IMR-90 (cell line): Measurements from ENCODE around the gene HSPA12A. TPM values are rescaled to one million over a fixed set of nuclear protein-coding genes. Genes with fewer than 3 reads are reported as not detected.

Experiments
- ATAC-seq: fragments of 200-7000 bp; cut with Tn5 transposase; 2 replicates; pipeline ENCODE4 v1.9.1; 2020; ENCODE audit warnings: low read depth, mild to moderate bottlenecking, moderate library complexity
- BruUV-seq: library from RNA; stranded (reverse); fragments of 400-500 nt; replicated peaks from 2 replicates; lab custom pipeline; 2021; lab: Mats Ljungman, UMichigan
- CTCF ChIA-PET: fragments of 300-600 bp; formaldehyde crosslinking; extraction: SDS; loops from one replicate; lab custom pipeline; 2021; ENCODE audit warnings: antibody characterized with exemption; lab: Yijun Ruan, JAX
- POLR2A ChIA-PET: fragments of 300-600 bp; sonication (Branson Sonifier 250); formaldehyde crosslinking; loops from one replicate; lab custom pipeline; 2022; ENCODE audit warnings: antibody characterized with exemption; ENCODE audit not compliant: unreplicated experiment; lab: Charles Lee
- DNase-seq: peaks from one replicate; pipeline ENCODE4 v3.0.0; 2013
- H2AFZ ChIP-seq: replicated peaks from 2 replicates; pipeline ENCODE3; 2013; ENCODE audit warnings: low read length, mild to moderate bottlenecking; ENCODE audit not compliant: poor library complexity
- H2AK5ac ChIP-seq: 2 replicates; pipeline ENCODE4 v1.6.1; 2013; ENCODE audit warnings: low read depth, low read length, inconsistent platforms
- H2AK9ac ChIP-seq: replicated peaks from 2 replicates; pipeline ENCODE3; 2013; ENCODE audit warnings: mild to moderate bottlenecking, low read depth, low read length, moderate library complexity; ENCODE audit not compliant: poor library complexity
- H2BK120ac ChIP-seq: 2 replicates; pipeline ENCODE4 v1.6.1; 2013; ENCODE audit warnings: low read depth, low read length, inconsistent platforms
- H2BK15ac ChIP-seq: 3 replicates; pipeline ENCODE4 v1.6.1; 2013; ENCODE audit warnings: low read depth, low read length, inconsistent platforms
- H2BK20ac ChIP-seq: 2 replicates; pipeline ENCODE4 v1.6.1; 2013; ENCODE audit warnings: low read depth, mild to moderate bottlenecking, inconsistent platforms, low read length, moderate library complexity
- H2BK5ac ChIP-seq: 2 replicates; pipeline ENCODE4 v1.6.1; 2013; ENCODE audit warnings: mild to moderate bottlenecking, low read depth, low read length, inconsistent platforms; ENCODE audit not compliant: poor library complexity, severe bottlenecking
- H3K14ac ChIP-seq: replicated peaks from 2 replicates; pipeline ENCODE4 v1.6.1; 2013; ENCODE audit warnings: low read depth, low read length, inconsistent platforms
- H3K18ac ChIP-seq: 2 replicates; pipeline ENCODE4 v1.6.1; 2013; ENCODE audit warnings: low read depth, low read length, control low read depth
- H3K23ac ChIP-seq: 2 replicates; pipeline ENCODE4 v1.6.1; 2013; ENCODE audit warnings: low read depth, low read length, inconsistent platforms
- H3K27ac ChIP-seq: 2 replicates; pipeline ENCODE4 v1.5.1; 2013; ENCODE audit warnings: mild to moderate bottlenecking, control low read depth, low read length; ENCODE audit not compliant: insufficient read depth
- H3K27me3 ChIP-seq: 2 replicates; pipeline ENCODE4 v1.6.1; 2013; ENCODE audit warnings: low read length; ENCODE audit not compliant: control insufficient read depth, insufficient read depth
- H3K36me3 ChIP-seq: 2 replicates; pipeline ENCODE4 v1.6.1; 2013; ENCODE audit warnings: low read length, mixed read lengths; ENCODE audit not compliant: control insufficient read depth, insufficient read depth
- H3K4ac ChIP-seq: 2 replicates; pipeline ENCODE4 v1.6.1; 2013; ENCODE audit warnings: low read depth, low read length, inconsistent platforms
- H3K4me1 ChIP-seq: 2 replicates; pipeline ENCODE4 v1.6.1; 2013; ENCODE audit warnings: low read length, mixed read lengths; ENCODE audit not compliant: control insufficient read depth, insufficient read depth
- H3K4me2 ChIP-seq: 2 replicates; pipeline ENCODE4 v1.6.1; 2013; ENCODE audit warnings: low read depth, mild to moderate bottlenecking, control low read depth, low read length, moderate library complexity
- H3K4me3 ChIP-seq: 2 replicates; pipeline ENCODE4 v1.5.1; 2013; ENCODE audit warnings: low read depth, mild to moderate bottlenecking, control low read depth, low read length, moderate library complexity; ENCODE audit not compliant: insufficient read depth
- H3K56ac ChIP-seq: 2 replicates; pipeline ENCODE4 v1.6.1; 2013; ENCODE audit warnings: low read length, inconsistent platforms; ENCODE audit not compliant: insufficient read depth; ENCODE audit errors: extremely low read depth
- H3K79me1 ChIP-seq, 2 experiments: 2 replicates each; pipeline ENCODE4 v1.6.1; 2013; ENCODE audit warnings: low read length in 2 of 2, inconsistent platforms in 1 of 2, low read depth in 1 of 2
- H3K9ac ChIP-seq: 2 replicates; pipeline ENCODE4 v1.6.1; 2013; ENCODE audit warnings: low read depth, low read length, control low read depth
- H3K9me1 ChIP-seq: 2 replicates; pipeline ENCODE4 v1.6.1; 2013; ENCODE audit warnings: low read length, inconsistent platforms; ENCODE audit not compliant: insufficient read depth
- H3K9me3 ChIP-seq: 2 replicates; pipeline ENCODE4 v1.6.1; 2013; ENCODE audit warnings: low read length; ENCODE audit not compliant: control insufficient read depth, insufficient read depth
- H4K20me1 ChIP-seq: 2 replicates; pipeline ENCODE4 v1.6.1; 2013; ENCODE audit warnings: low read length, inconsistent platforms; ENCODE audit not compliant: insufficient read depth
- H4K5ac ChIP-seq: 2 replicates; pipeline ENCODE4 v1.6.1; 2013; ENCODE audit warnings: mild to moderate bottlenecking, low read depth, low read length, control low read depth
- H4K8ac ChIP-seq, 2 experiments: 2 replicates each; pipeline ENCODE4 v1.6.1; 2013; ENCODE audit warnings: low read depth in 2 of 2, low read length in 2 of 2, control low read depth in 1 of 2, inconsistent platforms in 1 of 2
- H4K91ac ChIP-seq: 2 replicates; pipeline ENCODE4 v1.6.1; 2013; ENCODE audit warnings: low read depth, low read length, inconsistent platforms; ENCODE audit not compliant: insufficient read depth
- BHLHE40 ChIP-seq: fragments of 150-350 bp; IDR thresholded peaks from 2 replicates; pipeline ENCODE4 v1.6.1; 2016; ENCODE audit warnings: mild to moderate bottlenecking, low read depth, low read length
- CEBPB ChIP-seq: IDR thresholded peaks from 2 replicates; pipeline ENCODE4 v1.6.1; 2012; ENCODE audit warnings: low read depth, low read length, improper control_type of control experiment
- CHD1 ChIP-seq: IDR thresholded peaks from 2 replicates; pipeline ENCODE4 v1.6.1; 2012; ENCODE audit warnings: low read depth, low read length, improper control_type of control experiment
- CTCF ChIP-seq: conservative IDR thresholded peaks from 2 replicates; pipeline ENCODE4 v1.5.1; 2012; ENCODE audit warnings: mild to moderate bottlenecking, low read depth, low read length, improper control_type of control experiment
- ELK1 ChIP-seq: fragments of 150-350 bp; IDR thresholded peaks from 2 replicates; pipeline ENCODE4 v1.6.1; 2016; ENCODE audit warnings: low read depth, mild to moderate bottlenecking, low read length, moderate library complexity, borderline replicate concordance
- MAZ ChIP-seq: IDR thresholded peaks from 2 replicates; pipeline ENCODE4 v1.6.1; 2012; ENCODE audit warnings: low read depth, mild to moderate bottlenecking, low read length, improper control_type of control experiment, moderate library complexity, borderline replicate concordance
- MXI1 ChIP-seq: IDR thresholded peaks from 2 replicates; pipeline ENCODE4 v1.6.1; 2012; ENCODE audit warnings: low read depth, mild to moderate bottlenecking, low read length, moderate library complexity, borderline replicate concordance
- RCOR1 ChIP-seq: IDR thresholded peaks from 2 replicates; pipeline ENCODE4 v1.6.1; 2012; ENCODE audit warnings: mild to moderate bottlenecking, low read length, improper control_type of control experiment; ENCODE audit not compliant: insufficient replicate concordance
- WGBS, 2 experiments: methylation state at CpG; one replicate each; pipeline versions ENCODE4 v1.1.5 to v1.1.7; 2013; ENCODE audit warnings: missing lambda C conversion rate in 2 of 2; ENCODE audit not compliant: insufficient read length in 1 of 2; ENCODE audit errors: extremely low coverage in 2 of 2; 5-methylcytosine and 5-hydroxymethylcytosine counted together
- dilution Hi-C: fragments of 300-500 bp; cut with HindIII; formaldehyde crosslinking; loops from one replicate; pipeline ENCODE4 v1.14.3; 2018; ENCODE audit warnings: low sequenced_read_pairs; ENCODE audit not compliant: unreplicated experiment
- in situ Hi-C: fragments of 300-500 bp; cut with MboI; formaldehyde crosslinking; loops from 3 replicates; pipeline ENCODE4 v1.14.3; 2019; ENCODE audit warnings: low sequenced_read_pairs, inconsistent platforms, mixed read lengths
- intact Hi-C: fragments of 100-400 bp; cut with micrococcal nuclease; formaldehyde crosslinking; loops from 2 replicates; pipeline ENCODE4 v1.10.0; 2022
- polyA plus RNA-seq, 3 experiments: library from polyadenylated mRNA; depleted of rRNA; stranded (reverse); fragments of >200 nt; gene quantifications; 2 replicates each; pipeline ENCODE4 v1.2.3, GENCODE V29; 2012; ENCODE audit warnings: low replicate concordance in 1 of 3
- total RNA-seq: library from RNA; depleted of rRNA; stranded (reverse); fragments of >200 nt; gene quantifications from 2 replicates; pipeline ENCODE4 v1.2.3, GENCODE V29; 2012

HSPA12A gene
- total and polyA plus RNA-seq, 2 of the 4 experiments (the other 2 are of a cell fraction) = 16.1 to 16.7 TPM

GRCh38 chr10:116694243-116694926 lies 48.0 kb downstream of the HSPA12A start (continued):
- no peak for TF ChIP-seq ELK1

- no peak overlapping the region for H2BK5ac ChIP-seq
- POLR2A ChIA-PET = no interaction called here
- no peaks in the 10 kb centered on the region for H3K9me3 ChIP-seq
- H3K4me3 ChIP-seq = no peak overlapping the region
- TF ChIP-seq CHD1 (no peak), BHLHE40 (no peak), RCOR1 (no peak), MAZ (no peak), CEBPB (no peak), MXI1 (no peak), CTCF (no peak)
- no peak overlapping the region for H3K4ac ChIP-seq
- H4K8ac ChIP-seq = no peak overlapping the region
- H2BK15ac ChIP-seq = no peak overlapping the region
- no peaks in the 10 kb centered on the region for H4K20me1 ChIP-seq
- DNase-seq = no peak
- no peak overlapping the region for H3K18ac ChIP-seq
- H3K27ac ChIP-seq = no peak overlapping the region
- dilution Hi-C loops = loop anchor here (25.0 kb wide), 1 partner anchor 95 kb away; no protein-coding TSS in a partner anchor
- no peak overlapping the region for H4K5ac ChIP-seq
- 0 out of 4 replicates have a peak, but pooled peaks cover 0 to 3% of the 10 kb centered on the region in 2 experiments for H3K79me1 ChIP-seq
- no peak overlapping the region for H2AK9ac ChIP-seq
- H3K4me1 ChIP-seq = peaks cover 20% of the 10 kb centered on the region
- no peak overlapping the region for H2AK5ac ChIP-seq
- H3K14ac ChIP-seq = no peak overlapping the region
- H3K9me1 ChIP-seq = peaks cover 9% of the 10 kb centered on the region
- ATAC-seq = no peak
- no peak overlapping the region for H2BK20ac ChIP-seq
- 95% methylated on average over 4 of the region's 8 CpGs; no CpG with 5 or more reads in 1 of the 2 experiments for WGBS, 2 experiments
- no TSS peak for BruUV-seq
- H3K9ac ChIP-seq = no peak overlapping the region
- no peak overlapping the region for H2BK120ac ChIP-seq
- no peak overlapping the region for H3K56ac ChIP-seq
- no peak overlapping the region for H4K91ac ChIP-seq
- no peak overlapping the region for H3K23ac ChIP-seq
- CTCF ChIA-PET = no interaction called here
- intact Hi-C loops = no loop called here
- H2AFZ ChIP-seq = no peak overlapping the region
- H3K36me3 ChIP-seq = no peaks in the 10 kb centered on the region
- H3K27me3 ChIP-seq = no peaks in the 10 kb centered on the region
- H3K4me2 ChIP-seq = no peak overlapping the region
- in situ Hi-C loops = no loop called here
These were observed 50.1 kb downstream of the HSPA12A start for GRCh38 chr10:116692225-116692624.
